ENCODE data around the gene ITPRIPL1.

The ITPRIPL1 gene

GRCh38 chr2:96323849-96324248, 1.3 kb upstream of the ITPRIPL1 start:
- DNase-seq (ENCODE audit: low spot score), result no peak

GRCh38 chr2:96324721-96325040, 436 bp upstream of the ITPRIPL1 start:
- no peak for DNase-seq (ENCODE audit: low spot score)

- DNase-seq (ENCODE audit: low spot score), result peak; percentile 33
Observed at GRCh38 chr2:96325884-96326255, 753 bp downstream of the ITPRIPL1 start.

- DNase-seq (ENCODE audit: low spot score), result no peak
Observed at GRCh38 chr2:96326564-96326963, 1.4 kb downstream of the ITPRIPL1 start.

- DNase-seq (ENCODE audit: low spot score), result no peak
Observed at GRCh38 chr2:96326990-96327820, 2.1 kb downstream of the ITPRIPL1 start.

- DNase-seq (ENCODE audit: low spot score), result no peak
Observed at GRCh38 chr2:96329456-96329855, 4.3 kb downstream of the ITPRIPL1 start.

GRCh38 chr2:96329874-96330273, 4.8 kb downstream of the ITPRIPL1 start:
- no peak for DNase-seq (ENCODE audit: low spot score)

- no peak for DNase-seq (ENCODE audit: low spot score)
Observed at GRCh38 chr2:96330407-96330806, 5.3 kb downstream of the ITPRIPL1 start.

GRCh38 chr2:96333708-96334107, 8.6 kb downstream of the ITPRIPL1 start:
- no peak for DNase-seq (ENCODE audit: low spot score)

- no peak for DNase-seq (ENCODE audit: low spot score)
Observed at GRCh38 chr2:96336104-96336775, 11.1 kb downstream of the ITPRIPL1 start.

GRCh38 chr2:96336873-96337272, 11.8 kb downstream of the ITPRIPL1 start:
- no peak for DNase-seq (ENCODE audit: low spot score)

- DNase-seq (ENCODE audit: low spot score), result no peak
Observed at GRCh38 chr2:96340493-96341414, 15.6 kb downstream of the ITPRIPL1 start.

GRCh38 chr2:96341641-96342040, 16.5 kb downstream of the ITPRIPL1 start:
- no peak for DNase-seq (ENCODE audit: low spot score)

GRCh38 chr2:96342085-96342484, 17.0 kb downstream of the ITPRIPL1 start:
- no peak for DNase-seq (ENCODE audit: low spot score)

GRCh38 chr2:96344011-96344410, 18.9 kb downstream of the ITPRIPL1 start:
- no peak for DNase-seq (ENCODE audit: low spot score)

- peak; percentile 56 for DNase-seq (ENCODE audit: low spot score)
Observed at GRCh38 chr2:96345438-96345837, 20.3 kb downstream of the ITPRIPL1 start.

- DNase-seq (ENCODE audit: low spot score), result no peak
Observed at GRCh38 chr2:96345868-96346462, 20.8 kb downstream of the ITPRIPL1 start.

GRCh38 chr2:96347395-96347794, 22.3 kb downstream of the ITPRIPL1 start:
- DNase-seq (ENCODE audit: low spot score), result no peak

GRCh38 chr2:96353032-96353561, 28.0 kb downstream of the ITPRIPL1 start:
- DNase-seq (ENCODE audit: low spot score), result no peak

- DNase-seq (ENCODE audit: low spot score), result no peak
Observed at GRCh38 chr2:96353606-96354101, 28.5 kb downstream of the ITPRIPL1 start.

- DNase-seq (ENCODE audit: low spot score), result no peak
Observed at GRCh38 chr2:96354492-96354891, 29.4 kb downstream of the ITPRIPL1 start.

GRCh38 chr2:96356889-96357288, 31.8 kb downstream of the ITPRIPL1 start:
- DNase-seq (ENCODE audit: low spot score), result no peak

Measured in D341Med (cell line).